Prostate gland (tissue), 2 donors: ENCODE measurements around the gene PTK7.

Experiments
- CTCF ChIP-seq, 4 experiments: fragments of 200-600 bp in 2 of 4; fragments of 450-650 bp in 2 of 4; sonication (generic) in 2 of 4; IDR thresholded peaks; 1 replicate in 3 of 4; 2 replicates in 1 of 4; pipeline ENCODE4 v1.5.1; 2016 to 2019; ENCODE audit warnings: antibody characterized with exemption in 4 of 4, mild to moderate bottlenecking in 2 of 4, moderate library complexity in 2 of 4
- POLR2A ChIP-seq: fragments of 450-650 bp; IDR thresholded peaks from one replicate; pipeline ENCODE4 v1.6.1; 2016; ENCODE audit warnings: antibody characterized with exemption, mild to moderate bottlenecking
- POLR2AphosphoS5 ChIP-seq: sonication (generic); formaldehyde crosslinking; IDR thresholded peaks from one replicate; pipeline ENCODE4 v1.6.1; 2017; ENCODE audit warnings: antibody characterized with exemption

- TF ChIP-seq CTCF (IDR thresholded peaks at IDR 0.05) (no peak), POLR2A (no peak), POLR2AphosphoS5 (no peak)
Observed at GRCh38 chr6:43185391-43185985, 109.4 kb downstream of the PTK7 start.
